GM10248 (cell line): ENCODE measurements around the gene UBQLN4.

Experiments
- CTCF ChIA-PET: fragments of 300-600 bp; sonication (Branson Sonifier 250); formaldehyde crosslinking; extraction: SDS; loops from one replicate; lab custom pipeline; 2021; ENCODE audit warnings: antibody characterized with exemption; lab: Yijun Ruan, JAX
- POLR2A ChIA-PET: fragments of 350-650 bp; sonication (Branson Sonifier 250); formaldehyde crosslinking; extraction: SDS; loops from one replicate; lab custom pipeline; 2020; ENCODE audit warnings: antibody characterized with exemption; lab: Yijun Ruan, JAX
- DNase-seq: peaks from one replicate; pipeline ENCODE4 v3.0.0; 2012; ENCODE audit errors: extremely low spot score
- CTCF ChIP-seq: IDR thresholded peaks from 2 replicates; pipeline ENCODE4 v1.5.1; 2012; ENCODE audit warnings: mild to moderate bottlenecking, low read depth; ENCODE audit errors: extremely low read depth, missing control alignments, control extremely low read depth

UBQLN4 gene

GRCh38 chr1:156081917-156082308 lies 28.3 kb upstream of the UBQLN4 start:
- POLR2A ChIA-PET = no interaction called here
- CTCF ChIA-PET = interaction anchor here (1.3 to 29.1 kb wide), 4 partner anchors 9 to 43 kb away, joined by 3 to 1172 read pairs (median 14); partner anchors contain the start of gene LMNA
- TF ChIP-seq CTCF = no peak
- no peak for DNase-seq

- ChIA-PET POLR2A (no interaction called here), CTCF (interaction anchor here (1.3 to 29.1 kb wide), 4 partner anchors 10 to 43 kb away, joined by 3 to 1172 read pairs (median 14); partner anchors contain the start of gene LMNA)
- no peak for DNase-seq
- TF ChIP-seq CTCF = no peak
These were observed 27.8 kb upstream of the UBQLN4 start for GRCh38 chr1:156081180-156081916.

DNA sequence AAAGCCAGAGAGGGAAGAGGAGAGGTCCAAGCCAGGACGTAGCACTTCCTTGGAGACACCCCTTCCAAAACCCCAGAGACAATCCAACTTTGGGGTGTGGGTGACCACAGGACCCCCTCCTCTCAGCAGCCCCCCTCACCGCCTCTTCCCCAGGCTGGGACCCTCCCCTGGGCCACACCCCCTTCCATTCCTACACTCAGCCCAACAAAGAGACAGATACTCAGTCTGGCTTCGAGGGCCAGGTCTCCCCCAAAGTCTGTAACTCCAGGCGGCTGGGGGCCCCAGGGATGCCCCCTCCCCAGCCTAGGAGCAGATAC lies 27.2 kb upstream of the UBQLN4 start:
- ChIA-PET POLR2A (no interaction called here), CTCF (interaction anchor here (1.3 to 2.0 kb wide), 2 partner anchors 15 to 113 kb away, joined by 3 to 10 read pairs; partner anchors contain the start of gene SLC25A44)
- DNase-seq = no peak
- TF ChIP-seq CTCF = no peak

GRCh38 chr1:156080241-156080862 lies 26.8 kb upstream of the UBQLN4 start:
- ChIA-PET CTCF (interaction anchor here (0.7 to 1.9 kb wide), 4 partner anchors 14 to 203 kb away, joined by 3 to 4 read pairs (median 3); partner anchors contain the start of genes LAMTOR2, SLC25A44, SMG5 and UBQLN4), POLR2A (no interaction called here)
- no peak for TF ChIP-seq CTCF
- no peak for DNase-seq

GRCh38 chr1:156079762-156080161 lies 26.2 kb upstream of the UBQLN4 start:
- no peak for TF ChIP-seq CTCF
- DNase-seq = no peak
- CTCF ChIA-PET = interaction anchor here (0.7 to 1.9 kb wide), 4 partner anchors 13 to 203 kb away, joined by 3 to 4 read pairs (median 3); partner anchors contain the start of genes LAMTOR2, SLC25A44, SMG5 and UBQLN4
- POLR2A ChIA-PET = no interaction called here

GRCh38 chr1:156078728-156079127 lies 25.1 kb upstream of the UBQLN4 start:
- CTCF ChIA-PET = interaction anchor here (0.9 to 2.1 kb wide), 6 partner anchors 12 to 204 kb away, joined by 3 to 10 read pairs (median 5); partner anchors contain the start of genes LAMTOR2, SMG5 and UBQLN4
- no peak for DNase-seq
- no peak for TF ChIP-seq CTCF
- POLR2A ChIA-PET = interaction anchor here (0.9 kb wide), 1 partner anchor 35 kb away, joined by 3 read pairs; no protein-coding TSS in a partner anchor
